ENCODE data around the gene SIK1.
"Not testable (repeated sequence)": the region's sequence is repeated elsewhere in the genome, so short reads cannot be mapped to it uniquely, and the experiment has no call there.

The SIK1 gene
- total RNA-seq: 0.09 to 0.72 reads per million in 2 donors

DNA sequence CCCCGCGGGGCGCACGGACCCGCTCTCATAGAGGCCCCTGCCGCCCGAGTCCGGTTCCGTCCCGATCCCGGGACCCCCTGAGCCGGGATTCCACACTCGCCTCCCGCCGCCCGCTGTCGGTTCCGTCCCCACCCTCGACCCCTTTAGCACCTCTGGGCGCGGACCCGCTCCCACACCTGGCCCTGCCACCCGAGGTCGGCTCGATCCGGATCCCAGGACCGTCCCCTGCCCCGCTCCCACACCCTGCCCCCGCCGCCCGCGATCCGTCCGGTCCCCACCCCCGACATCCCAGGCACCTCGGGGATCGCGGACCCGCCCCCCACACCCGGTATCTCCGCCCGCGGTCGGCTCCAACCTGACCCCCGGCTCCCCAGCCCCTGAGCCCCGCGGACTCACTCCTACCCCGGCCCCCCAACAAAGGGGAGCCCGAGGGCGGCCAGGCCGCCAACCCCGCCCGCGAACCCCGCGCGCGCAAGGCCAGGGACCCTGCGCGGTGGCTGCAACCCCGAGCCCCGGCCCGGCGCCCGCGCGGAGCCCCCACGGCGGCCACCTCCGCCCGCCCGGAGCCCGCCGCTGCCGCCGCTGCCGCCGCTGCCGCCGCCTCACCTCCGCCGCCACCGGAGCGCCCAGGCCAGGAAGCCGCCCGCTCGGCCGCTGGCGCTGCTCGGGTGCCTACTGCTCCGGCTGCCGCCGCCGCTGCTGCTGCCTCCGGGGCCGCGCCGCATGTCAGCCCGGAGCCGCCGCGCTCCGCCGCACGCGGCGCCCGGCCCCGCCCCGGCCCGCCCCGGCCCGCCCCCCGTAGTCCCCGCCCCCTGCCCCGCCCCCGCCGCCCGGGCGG, at the start of gene SIK1:
Gene SIK1 (minus strand): TSS at position 728 of the 838 bp plus-strand sequence. CDS start 953 bp downstream, outside the sequence.
- not testable (repeated sequence) for DNase-seq

- not testable (repeated sequence) for DNase-seq
These were observed 44.8 kb upstream of the SIK1 start for GRCh38 chr21:43471597-43472242.

DNA sequence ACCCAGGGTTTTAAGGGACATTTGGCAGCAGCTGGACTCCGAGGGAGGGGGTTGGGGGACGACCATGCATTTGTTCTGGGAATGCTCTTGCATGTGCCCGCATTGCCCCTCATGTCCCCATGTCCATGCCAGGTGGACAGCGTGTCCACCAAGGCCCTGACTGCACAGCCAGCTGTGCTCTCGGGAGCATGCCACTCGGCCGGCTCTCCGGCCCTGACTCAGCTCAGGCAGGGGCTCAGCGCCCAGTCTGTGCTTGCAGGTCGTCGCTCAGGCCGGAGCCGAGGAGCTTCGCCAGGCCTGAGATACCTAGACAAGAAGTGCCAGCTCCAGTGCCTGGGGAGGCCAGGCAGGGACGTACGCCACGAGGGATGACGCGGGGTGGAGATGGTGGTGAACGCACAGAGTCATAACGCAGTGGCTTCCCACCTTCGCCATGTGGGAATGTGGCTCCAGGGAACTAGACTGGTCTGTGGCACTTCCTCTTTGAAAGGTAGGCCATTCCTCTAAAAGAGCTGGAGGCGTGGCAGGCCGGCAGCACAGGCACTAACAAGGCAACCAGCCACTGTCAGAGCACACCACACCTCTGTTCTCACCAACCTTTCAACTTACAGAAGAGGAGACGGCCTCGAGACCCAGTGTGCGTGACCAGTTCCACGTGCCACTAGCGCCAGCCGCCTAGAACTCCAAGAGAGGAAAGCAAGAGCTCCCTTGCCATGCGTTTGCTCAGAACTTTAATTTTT, 43.0 kb upstream of the SIK1 start:
- DNase-seq: not testable (repeated sequence)

GRCh38 chr21:43467785-43468184, 40.9 kb upstream of the SIK1 start:
- DNase-seq: no peak

GRCh38 chr21:43465159-43465558, 38.2 kb upstream of the SIK1 start:
- not testable (repeated sequence) for DNase-seq

DNA sequence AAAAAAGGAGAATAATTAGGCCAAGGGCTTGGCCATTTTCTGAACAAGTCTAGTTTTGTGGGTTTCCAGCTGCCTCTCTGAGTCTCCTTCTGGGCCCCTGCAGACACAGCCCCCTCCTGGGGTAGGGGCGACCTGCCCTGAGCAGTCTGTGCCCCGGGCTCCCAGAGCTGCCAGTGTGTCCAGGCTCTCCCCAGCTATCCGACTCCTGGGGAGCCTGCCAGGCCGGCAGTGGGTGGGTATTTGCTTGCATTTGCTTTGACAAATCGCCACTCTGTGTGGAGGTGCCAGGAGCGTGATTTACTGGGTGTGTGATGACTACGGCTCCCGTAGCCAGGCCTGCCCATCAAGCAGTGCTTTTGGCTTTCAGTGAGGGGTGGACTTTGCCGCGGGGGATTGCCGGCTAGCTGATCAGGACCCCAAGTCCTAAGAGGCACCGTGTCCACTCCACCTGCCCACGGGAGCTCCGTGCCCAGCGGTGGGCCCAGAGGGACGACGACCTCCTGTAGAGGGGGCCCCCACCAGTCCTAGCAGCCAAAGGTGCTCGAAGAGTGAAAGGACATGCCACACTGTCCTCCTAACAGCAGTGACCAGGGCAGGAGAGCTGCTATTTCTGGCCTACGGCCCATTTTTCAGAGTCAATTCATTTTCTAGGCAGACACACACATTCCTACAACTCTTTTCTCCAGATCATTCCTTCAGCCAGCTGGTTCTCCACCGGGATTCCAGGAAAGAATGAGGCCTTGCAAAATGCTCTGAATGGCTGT, 36.7 kb upstream of the SIK1 start:
- DNase-seq: not testable (repeated sequence)

- not testable (repeated sequence) for DNase-seq
These were observed 36.0 kb upstream of the SIK1 start for GRCh38 chr21:43462932-43463331.

DNA sequence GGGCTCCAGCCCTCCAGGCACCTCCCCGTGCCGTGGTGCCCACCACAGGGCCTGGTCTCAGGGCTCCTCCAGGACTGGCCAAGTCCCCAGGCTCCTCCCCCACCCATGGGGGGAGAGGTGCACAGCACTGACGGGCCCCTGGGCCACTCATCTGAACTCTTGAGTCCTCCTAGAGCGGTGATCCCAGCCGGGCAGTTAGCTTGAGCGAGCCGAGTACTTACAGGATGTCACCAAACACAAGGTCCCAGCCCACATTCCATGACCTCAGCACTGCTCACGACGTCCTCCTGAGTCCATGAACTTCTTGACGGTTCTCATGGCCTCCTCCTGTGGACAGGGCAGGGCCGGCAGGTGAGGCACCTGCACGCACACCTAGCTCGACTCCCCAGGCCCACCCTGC, 33.5 kb upstream of the SIK1 start:
- DNase-seq: not testable (repeated sequence)

DNA sequence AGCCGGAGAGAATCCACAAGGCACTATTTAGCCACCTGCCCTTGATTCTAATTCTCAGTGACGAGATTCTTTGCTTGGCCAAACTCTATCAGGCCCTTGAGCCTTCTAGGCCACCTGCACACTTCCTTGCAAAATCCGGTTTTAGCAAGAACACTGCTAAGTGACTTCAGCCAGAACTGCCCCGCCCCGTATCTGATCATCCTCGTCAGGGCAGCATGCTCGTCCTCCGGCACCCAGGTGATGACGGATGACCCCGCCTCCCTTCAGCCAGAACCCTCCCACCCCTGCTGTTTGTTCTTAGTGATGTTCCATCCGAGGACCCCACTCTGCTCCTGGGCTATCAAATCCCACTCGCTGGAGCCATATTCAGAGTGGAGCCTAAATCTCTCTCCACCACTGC, 32.1 kb upstream of the SIK1 start:
- DNase-seq: not testable (repeated sequence)

DNA sequence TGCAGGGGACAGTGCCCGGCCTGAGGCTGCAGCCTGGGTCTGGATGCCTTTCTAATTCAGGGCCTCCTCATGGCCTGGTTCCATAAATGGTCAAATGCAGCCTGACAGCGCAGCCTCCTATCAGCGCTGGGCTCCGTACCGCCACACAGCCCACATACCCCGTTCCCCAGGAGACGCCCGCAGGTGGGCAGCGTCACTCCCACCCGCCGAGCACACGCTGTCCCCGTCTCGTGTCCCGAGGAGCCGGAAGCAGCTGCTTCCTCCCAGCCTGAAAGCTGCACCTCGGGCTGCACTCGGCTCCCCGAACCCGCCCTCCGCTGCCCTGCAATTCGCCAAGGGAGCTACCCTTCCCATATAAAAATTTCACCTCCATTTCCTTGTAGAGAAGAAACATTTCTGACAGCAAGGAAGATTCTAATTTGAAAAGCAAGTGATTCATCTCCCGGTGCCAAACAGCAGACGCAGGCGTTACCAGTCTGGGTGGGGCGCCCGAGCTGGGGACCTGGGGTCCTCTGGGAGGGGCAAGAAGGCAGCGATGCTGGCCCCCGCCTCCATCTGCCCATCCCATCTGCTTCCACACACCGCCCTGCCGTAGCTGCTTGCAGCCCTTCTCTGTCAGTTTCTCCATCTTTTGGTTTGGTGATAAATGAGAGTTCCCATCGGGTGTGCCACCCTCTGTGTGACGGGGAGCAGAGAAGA, 29.8 kb upstream of the SIK1 start:
- not testable (repeated sequence) for DNase-seq

DNA sequence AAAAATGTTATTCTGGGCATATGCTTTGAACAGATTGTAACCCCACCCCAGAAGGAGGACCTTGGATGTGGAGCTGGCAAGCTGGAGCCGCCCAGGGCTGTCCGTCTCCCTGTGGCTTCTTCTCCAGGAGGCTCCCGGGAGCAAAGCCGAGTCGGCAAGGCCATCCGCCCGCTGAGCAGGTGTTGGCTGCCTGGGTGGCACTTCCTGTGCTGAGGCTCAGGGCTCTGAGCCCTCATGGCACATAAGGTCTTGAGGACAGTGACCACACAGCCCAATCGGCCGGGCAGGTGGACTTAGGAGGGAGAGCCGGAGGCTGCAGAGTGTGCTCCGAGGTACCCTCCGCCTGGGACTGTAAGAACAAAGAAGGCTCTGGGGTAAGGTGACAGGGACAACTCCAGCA, 28.8 kb upstream of the SIK1 start:
- DNase-seq: not testable (repeated sequence)

- DNase-seq: not testable (repeated sequence)
These were observed 27.2 kb upstream of the SIK1 start for GRCh38 chr21:43454176-43454575.

GRCh38 chr21:43451850-43452249, 24.9 kb upstream of the SIK1 start:
- not testable (repeated sequence) for DNase-seq

DNA sequence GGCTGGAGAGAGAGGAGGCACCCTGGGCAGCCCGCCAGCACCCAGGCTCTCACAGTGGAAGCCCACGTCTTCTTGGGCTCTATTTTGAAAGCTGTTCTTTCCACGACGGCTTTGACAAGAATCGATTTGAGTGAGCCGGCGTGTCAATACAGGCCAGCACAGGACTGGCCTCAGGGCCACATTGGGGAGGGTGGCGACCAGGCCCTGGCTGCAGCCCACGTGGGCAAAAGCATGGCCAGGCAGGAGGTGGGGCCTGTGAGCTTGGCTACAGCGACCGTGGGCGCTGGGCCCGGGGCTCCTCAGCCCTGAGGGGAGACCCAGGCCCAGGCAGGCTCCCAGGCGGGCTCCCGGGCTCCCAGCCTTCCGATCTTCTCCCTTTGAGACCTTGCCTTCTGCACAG, 23.4 kb upstream of the SIK1 start:
- not testable (repeated sequence) for DNase-seq

DNA sequence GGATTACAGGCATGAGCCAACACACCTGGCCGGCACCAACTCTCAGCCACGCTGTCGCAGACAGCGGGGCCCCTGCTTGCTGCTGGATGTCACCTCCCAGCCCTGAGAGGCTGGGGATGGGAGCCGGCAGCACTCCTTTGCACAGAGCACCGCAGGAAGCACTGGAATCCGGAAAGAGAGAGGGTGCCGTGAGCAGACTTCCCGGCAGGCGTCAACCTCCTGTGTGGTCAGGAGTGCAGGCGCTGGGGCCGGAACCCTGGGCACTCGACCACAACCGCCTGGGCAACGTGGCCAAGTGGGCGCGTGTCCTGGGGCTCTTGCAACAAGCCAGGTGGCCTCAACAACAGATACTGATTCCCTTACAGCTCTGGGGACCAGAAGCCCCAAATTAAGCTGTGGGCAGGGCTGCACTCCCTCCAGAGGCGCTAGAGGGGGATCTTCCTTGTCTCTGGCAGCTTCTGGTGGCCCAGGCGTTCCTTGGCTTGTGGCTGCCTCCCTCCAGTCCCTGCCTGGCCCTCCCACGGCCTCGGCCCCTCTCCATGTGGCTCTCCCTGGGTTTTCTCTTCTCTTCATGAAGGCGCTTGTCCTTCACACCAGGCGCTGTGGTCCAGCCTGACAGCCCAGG, 20.5 kb upstream of the SIK1 start:
- not testable (repeated sequence) for DNase-seq

- not testable (repeated sequence) for DNase-seq
These were observed 19.5 kb upstream of the SIK1 start for GRCh38 chr21:43446277-43446932.

- not testable (repeated sequence) for DNase-seq
These were observed 17.6 kb upstream of the SIK1 start for GRCh38 chr21:43444524-43444923.

- DNase-seq: not testable (repeated sequence)
These were observed 15.6 kb upstream of the SIK1 start for GRCh38 chr21:43442571-43442970.

GRCh38 chr21:43440835-43441727, 14.2 kb upstream of the SIK1 start:
- DNase-seq: not testable (repeated sequence)

Measured in activated gamma-delta T cell (primary cell).